WTC11 (cell line): ENCODE results near the gene GSTT2. TPM values are rescaled to one million over a fixed set of nuclear protein-coding genes. Genes with fewer than 3 reads are reported as not detected.

Experiments
- ATAC-seq: fragments of 200-7000 bp; cut with Tn5 transposase; 2 replicates; pipeline ENCODE4 v1.10.0; 2021; ENCODE audit warnings: mild to moderate bottlenecking, moderate library complexity
- CTCF ChIA-PET: fragments of 300-600 bp; sonication (Branson Sonifier 250); formaldehyde crosslinking; loops from one replicate; lab custom pipeline; 2021; ENCODE audit warnings: antibody characterized with exemption; lab: Charles Lee
- POLR2A ChIA-PET: fragments of 350-600 bp; sonication (Branson Sonifier 250); formaldehyde crosslinking; loops from one replicate; lab custom pipeline; 2021; ENCODE audit warnings: antibody characterized with exemption; lab: Charles Lee
- DNase-seq: peaks from one replicate; pipeline ENCODE4 v3.0.0; 2021; ENCODE audit warnings: low spot score
- H3K27ac Mint-ChIP-seq: 2 replicates; pipeline ENCODE4 v1.8.0; 2021; ENCODE audit warnings: mixed read lengths
- H3K27me3 Mint-ChIP-seq: 2 replicates; pipeline ENCODE4 v1.8.0; 2021; ENCODE audit warnings: low read depth, mild to moderate bottlenecking, moderate library complexity, mixed read lengths
- H3K36me3 Mint-ChIP-seq: 2 replicates; pipeline ENCODE4 v1.8.0; 2021; ENCODE audit warnings: mixed read lengths
- H3K4me1 Mint-ChIP-seq: 2 replicates; pipeline ENCODE4 v1.8.0; 2022; ENCODE audit warnings: mixed read lengths
- H3K4me3 Mint-ChIP-seq: 2 replicates; pipeline ENCODE4 v1.8.0; 2021; ENCODE audit warnings: mild to moderate bottlenecking, moderate library complexity, mixed read lengths
- H3K9me3 Mint-ChIP-seq: 2 replicates; pipeline ENCODE4 v1.8.0; 2021; ENCODE audit warnings: mixed read lengths
- ELF4 ChIP-seq: sonication (generic); formaldehyde crosslinking; IDR thresholded peaks from 2 replicates; pipeline ENCODE4 v1.8.1; 2022; ENCODE audit warnings: low read depth, mild to moderate bottlenecking, moderate library complexity, missing genetic modification reagents
- FOXJ3 ChIP-seq: sonication (generic); formaldehyde crosslinking; IDR thresholded peaks from 2 replicates; pipeline ENCODE4 v1.9.0; 2021; ENCODE audit warnings: missing genetic modification reagents, mild to moderate bottlenecking, borderline replicate concordance
- HMGA2 ChIP-seq: fragments of 250-450 bp; sonication (Bioruptor Pico); IDR thresholded peaks from 2 replicates; pipeline ENCODE4 v1.4.0; 2021; ENCODE audit warnings: mild to moderate bottlenecking, moderate library complexity
- NFE2L1 ChIP-seq: sonication (generic); formaldehyde crosslinking; IDR thresholded peaks from 2 replicates; pipeline ENCODE4 v1.8.1; 2023; ENCODE audit warnings: missing genetic modification reagents
- OVOL2 ChIP-seq: fragments of 250-450 bp; sonication (Bioruptor Pico); IDR thresholded peaks from 2 replicates; pipeline ENCODE4 v1.9.0; 2021; ENCODE audit warnings: mild to moderate bottlenecking, borderline replicate concordance
- PRRX2 ChIP-seq: fragments of 250-450 bp; sonication (Bioruptor Pico); IDR thresholded peaks from 2 replicates; pipeline ENCODE4 v1.8.0; 2021; ENCODE audit warnings: mild to moderate bottlenecking
- TEAD4 ChIP-seq: sonication (generic); formaldehyde crosslinking; IDR thresholded peaks from 2 replicates; pipeline ENCODE4 v1.8.0; 2022; ENCODE audit warnings: mild to moderate bottlenecking, missing genetic modification reagents
- ZBTB21 ChIP-seq: sonication (generic); formaldehyde crosslinking; IDR thresholded peaks from 2 replicates; pipeline ENCODE4 v1.8.1; 2023; ENCODE audit warnings: mild to moderate bottlenecking, missing genetic modification reagents, borderline replicate concordance
- ZNF138 ChIP-seq: sonication (generic); formaldehyde crosslinking; conservative IDR thresholded peaks from 2 replicates; pipeline ENCODE4 v1.8.1; 2022; ENCODE audit warnings: mild to moderate bottlenecking, moderate library complexity, missing genetic modification reagents
- ZNF423 ChIP-seq: fragments of 250-450 bp; sonication (Bioruptor Pico); IDR thresholded peaks from 2 replicates; pipeline ENCODE4 v2.1.2; 2022; ENCODE audit warnings: mild to moderate bottlenecking, moderate library complexity
- ZNF671 ChIP-seq: fragments of 250-450 bp; sonication (Bioruptor Pico); IDR thresholded peaks from 2 replicates; pipeline ENCODE4 v1.8.0; 2021; ENCODE audit warnings: mild to moderate bottlenecking
- total RNA-seq: library from RNA; stranded (reverse); gene quantifications from 3 replicates; pipeline ENCODE4 v1.2.3, GENCODE V29; 2021
- TF ChIP-seq, protein P1 (sequence below): sonication (generic); formaldehyde crosslinking; IDR thresholded peaks from 2 replicates; pipeline ENCODE4 v1.8.0; 2022; ENCODE audit warnings: mild to moderate bottlenecking, missing genetic modification reagents
- TF ChIP-seq, protein P2 (sequence below): fragments of 250-450 bp; sonication (Bioruptor Pico); IDR thresholded peaks from 2 replicates; pipeline ENCODE4 v1.9.0; 2021; ENCODE audit warnings: mild to moderate bottlenecking
- TF ChIP-seq, protein P3 (sequence below): sonication (generic); formaldehyde crosslinking; IDR thresholded peaks from 2 replicates; pipeline ENCODE4 v1.8.0; 2023; ENCODE audit warnings: missing genetic modification reagents, mild to moderate bottlenecking, borderline replicate concordance
- TF ChIP-seq, protein P4 (sequence below): sonication (generic); formaldehyde crosslinking; IDR thresholded peaks from 2 replicates; pipeline ENCODE4 v1.8.0; 2022; ENCODE audit warnings: mild to moderate bottlenecking, missing genetic modification reagents
- TF ChIP-seq, protein P5 (sequence below): sonication (generic); formaldehyde crosslinking; IDR thresholded peaks from 2 replicates; pipeline ENCODE4 v1.8.1; 2022; ENCODE audit warnings: mild to moderate bottlenecking, missing genetic modification reagents, moderate library complexity, borderline replicate concordance
- TF ChIP-seq, protein P6 (sequence below): sonication (generic); formaldehyde crosslinking; IDR thresholded peaks from 2 replicates; pipeline ENCODE4 v1.8.1; 2022; ENCODE audit warnings: low read depth, missing genetic modification reagents, borderline replicate concordance
- TF ChIP-seq, protein P7 (sequence below): fragments of 250-450 bp; sonication (Bioruptor Pico); IDR thresholded peaks from 2 replicates; pipeline ENCODE4 v1.9.0; 2021; ENCODE audit warnings: mild to moderate bottlenecking

GSTT2 gene
- total RNA-seq, 1 experiment from 2014 or later = 0.50 TPM

DNA sequence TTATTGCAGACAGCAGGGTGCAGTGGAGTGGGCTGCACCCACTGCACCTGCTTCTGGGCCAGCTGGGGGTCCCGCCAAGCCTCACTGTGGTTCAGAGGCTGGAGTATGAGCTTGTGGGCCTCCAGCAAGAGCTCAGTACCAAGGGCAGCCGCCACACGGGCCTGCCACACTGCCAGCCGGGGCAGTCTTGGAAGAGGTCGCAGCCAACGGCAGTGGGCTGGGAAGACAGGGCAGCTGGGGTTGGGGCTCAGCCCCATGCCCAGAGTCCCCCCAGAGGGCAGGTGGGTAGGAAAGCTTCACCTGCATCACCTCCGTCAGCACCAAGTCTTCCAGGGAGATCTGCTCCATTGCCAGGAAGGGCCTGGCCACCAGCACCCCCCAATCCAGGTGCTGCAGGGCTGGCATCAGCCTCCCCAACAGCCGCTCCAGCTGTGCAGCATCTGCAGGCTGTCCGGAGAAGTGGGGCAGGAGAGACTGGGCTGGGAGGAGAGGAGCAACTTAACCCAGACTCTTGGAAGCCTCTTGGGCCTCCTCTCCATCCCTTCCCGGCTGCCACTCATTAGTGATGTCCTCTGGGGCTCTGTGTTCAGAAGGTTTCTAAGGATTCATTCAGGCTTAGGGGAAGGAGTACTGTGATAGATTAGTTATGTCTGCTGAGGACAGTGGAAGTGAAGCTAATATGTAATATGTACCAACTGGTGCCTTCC is 26.4 kb downstream of the GSTT2 start (continued):
- TF ChIP-seq, protein P1, sequence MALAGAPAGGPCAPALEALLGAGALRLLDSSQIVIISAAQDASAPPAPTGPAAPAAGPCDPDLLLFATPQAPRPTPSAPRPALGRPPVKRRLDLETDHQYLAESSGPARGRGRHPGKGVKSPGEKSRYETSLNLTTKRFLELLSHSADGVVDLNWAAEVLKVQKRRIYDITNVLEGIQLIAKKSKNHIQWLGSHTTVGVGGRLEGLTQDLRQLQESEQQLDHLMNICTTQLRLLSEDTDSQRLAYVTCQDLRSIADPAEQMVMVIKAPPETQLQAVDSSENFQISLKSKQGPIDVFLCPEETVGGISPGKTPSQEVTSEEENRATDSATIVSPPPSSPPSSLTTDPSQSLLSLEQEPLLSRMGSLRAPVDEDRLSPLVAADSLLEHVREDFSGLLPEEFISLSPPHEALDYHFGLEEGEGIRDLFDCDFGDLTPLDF (CRISPR knock-in tag) = no peak

DNA sequence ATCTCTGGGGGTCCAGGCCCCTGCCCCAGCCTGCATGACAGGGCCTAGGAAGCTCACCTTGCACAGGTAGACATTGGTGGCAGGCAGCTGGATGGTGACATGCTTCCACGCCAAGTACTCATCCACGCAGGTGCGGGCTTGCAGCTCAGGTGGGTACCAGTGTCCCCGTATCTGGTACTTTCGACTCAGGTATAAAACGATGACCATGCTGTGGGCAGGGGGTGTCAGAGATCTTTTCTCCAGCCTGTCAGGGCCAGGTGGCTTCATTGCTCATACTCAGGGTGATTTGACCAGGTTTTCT is 26.9 kb downstream of the GSTT2 start:
- H3K27ac Mint-ChIP-seq = no peak overlapping the region
- DNase-seq (no peak), ATAC-seq (no peak)
- H3K4me3 Mint-ChIP-seq = no peak overlapping the region
- H3K4me1 Mint-ChIP-seq = no peaks in the 10 kb centered on the region; the same call in 1 of the 2 replicates
- ChIA-PET POLR2A (interaction anchor here (0.6 kb wide), 1 partner anchor 13 kb away, joined by 5 read pairs; no protein-coding TSS in a partner anchor), CTCF (no interaction called here)
- TF ChIP-seq FOXJ3 (CRISPR knock-in tag) (no peak), PRRX2 (no peak), NFE2L1 (CRISPR knock-in tag) (no peak), ZNF423 (CRISPR knock-in tag) (no peak)
- TF ChIP-seq, protein P2, sequence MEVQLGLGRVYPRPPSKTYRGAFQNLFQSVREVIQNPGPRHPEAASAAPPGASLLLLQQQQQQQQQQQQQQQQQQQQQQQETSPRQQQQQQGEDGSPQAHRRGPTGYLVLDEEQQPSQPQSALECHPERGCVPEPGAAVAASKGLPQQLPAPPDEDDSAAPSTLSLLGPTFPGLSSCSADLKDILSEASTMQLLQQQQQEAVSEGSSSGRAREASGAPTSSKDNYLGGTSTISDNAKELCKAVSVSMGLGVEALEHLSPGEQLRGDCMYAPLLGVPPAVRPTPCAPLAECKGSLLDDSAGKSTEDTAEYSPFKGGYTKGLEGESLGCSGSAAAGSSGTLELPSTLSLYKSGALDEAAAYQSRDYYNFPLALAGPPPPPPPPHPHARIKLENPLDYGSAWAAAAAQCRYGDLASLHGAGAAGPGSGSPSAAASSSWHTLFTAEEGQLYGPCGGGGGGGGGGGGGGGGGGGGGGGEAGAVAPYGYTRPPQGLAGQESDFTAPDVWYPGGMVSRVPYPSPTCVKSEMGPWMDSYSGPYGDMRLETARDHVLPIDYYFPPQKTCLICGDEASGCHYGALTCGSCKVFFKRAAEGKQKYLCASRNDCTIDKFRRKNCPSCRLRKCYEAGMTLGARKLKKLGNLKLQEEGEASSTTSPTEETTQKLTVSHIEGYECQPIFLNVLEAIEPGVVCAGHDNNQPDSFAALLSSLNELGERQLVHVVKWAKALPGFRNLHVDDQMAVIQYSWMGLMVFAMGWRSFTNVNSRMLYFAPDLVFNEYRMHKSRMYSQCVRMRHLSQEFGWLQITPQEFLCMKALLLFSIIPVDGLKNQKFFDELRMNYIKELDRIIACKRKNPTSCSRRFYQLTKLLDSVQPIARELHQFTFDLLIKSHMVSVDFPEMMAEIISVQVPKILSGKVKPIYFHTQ (CRISPR knock-in tag) = no peak
- no peaks in the 10 kb centered on the region for H3K36me3 Mint-ChIP-seq
- H3K9me3 Mint-ChIP-seq = peaks cover 5% of the 10 kb centered on the region
- H3K27me3 Mint-ChIP-seq = peaks cover 18% of the 10 kb centered on the region

DNA sequence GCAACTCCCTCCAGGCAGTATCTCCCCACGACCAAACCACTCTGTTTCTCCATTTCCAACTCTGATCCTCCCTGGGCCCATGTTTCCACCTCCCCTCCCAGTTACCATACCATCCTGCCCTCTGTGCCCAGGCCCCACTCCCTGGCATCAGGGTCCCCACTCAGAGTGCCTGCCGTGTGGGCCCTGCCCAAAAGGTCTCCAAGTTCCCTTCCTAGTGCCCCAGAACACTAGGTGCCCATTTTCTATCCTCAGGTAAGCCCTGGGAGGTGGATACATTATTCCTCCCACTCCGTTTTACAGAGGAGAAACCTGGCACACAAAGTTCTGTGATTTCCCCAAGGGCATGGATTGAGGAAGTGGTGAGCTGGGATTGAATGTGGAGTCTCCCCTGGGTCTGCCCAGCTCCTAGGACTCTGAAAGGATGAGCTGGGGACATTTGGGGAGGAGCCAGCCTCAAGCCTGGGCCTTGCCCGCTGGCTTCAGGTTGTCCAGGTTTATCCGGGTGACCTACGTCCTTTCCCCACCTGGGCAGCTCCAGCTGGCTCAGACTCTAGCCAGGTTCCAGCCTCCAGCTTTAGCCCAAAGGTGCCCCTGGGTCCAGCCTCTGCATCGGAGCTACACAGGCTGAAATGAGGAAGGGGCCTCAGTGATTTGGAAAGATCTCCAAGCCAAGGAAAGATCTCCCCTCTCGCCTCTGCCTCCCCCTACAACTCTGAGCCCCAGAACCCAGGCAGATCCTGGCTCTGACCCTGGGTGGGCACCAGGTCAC is 27.5 kb downstream of the GSTT2 start:
- ATAC-seq = no peak
- no peaks in the 10 kb centered on the region for H3K36me3 Mint-ChIP-seq
- H3K27ac Mint-ChIP-seq = no peak overlapping the region
- no peak overlapping the region for H3K4me3 Mint-ChIP-seq
- ChIA-PET POLR2A (no interaction called here), CTCF (interaction anchor here (2.1 kb wide), 1 partner anchor 149 kb away, joined by 6 read pairs; no protein-coding TSS in a partner anchor)
- peaks cover 2% of the 10 kb centered on the region for H3K4me1 Mint-ChIP-seq
- H3K27me3 Mint-ChIP-seq = peaks cover 18% of the 10 kb centered on the region
- no peak for DNase-seq
- peaks cover 5% of the 10 kb centered on the region for H3K9me3 Mint-ChIP-seq
- no peak for TF ChIP-seq ZNF671
- TF ChIP-seq, protein P3, sequence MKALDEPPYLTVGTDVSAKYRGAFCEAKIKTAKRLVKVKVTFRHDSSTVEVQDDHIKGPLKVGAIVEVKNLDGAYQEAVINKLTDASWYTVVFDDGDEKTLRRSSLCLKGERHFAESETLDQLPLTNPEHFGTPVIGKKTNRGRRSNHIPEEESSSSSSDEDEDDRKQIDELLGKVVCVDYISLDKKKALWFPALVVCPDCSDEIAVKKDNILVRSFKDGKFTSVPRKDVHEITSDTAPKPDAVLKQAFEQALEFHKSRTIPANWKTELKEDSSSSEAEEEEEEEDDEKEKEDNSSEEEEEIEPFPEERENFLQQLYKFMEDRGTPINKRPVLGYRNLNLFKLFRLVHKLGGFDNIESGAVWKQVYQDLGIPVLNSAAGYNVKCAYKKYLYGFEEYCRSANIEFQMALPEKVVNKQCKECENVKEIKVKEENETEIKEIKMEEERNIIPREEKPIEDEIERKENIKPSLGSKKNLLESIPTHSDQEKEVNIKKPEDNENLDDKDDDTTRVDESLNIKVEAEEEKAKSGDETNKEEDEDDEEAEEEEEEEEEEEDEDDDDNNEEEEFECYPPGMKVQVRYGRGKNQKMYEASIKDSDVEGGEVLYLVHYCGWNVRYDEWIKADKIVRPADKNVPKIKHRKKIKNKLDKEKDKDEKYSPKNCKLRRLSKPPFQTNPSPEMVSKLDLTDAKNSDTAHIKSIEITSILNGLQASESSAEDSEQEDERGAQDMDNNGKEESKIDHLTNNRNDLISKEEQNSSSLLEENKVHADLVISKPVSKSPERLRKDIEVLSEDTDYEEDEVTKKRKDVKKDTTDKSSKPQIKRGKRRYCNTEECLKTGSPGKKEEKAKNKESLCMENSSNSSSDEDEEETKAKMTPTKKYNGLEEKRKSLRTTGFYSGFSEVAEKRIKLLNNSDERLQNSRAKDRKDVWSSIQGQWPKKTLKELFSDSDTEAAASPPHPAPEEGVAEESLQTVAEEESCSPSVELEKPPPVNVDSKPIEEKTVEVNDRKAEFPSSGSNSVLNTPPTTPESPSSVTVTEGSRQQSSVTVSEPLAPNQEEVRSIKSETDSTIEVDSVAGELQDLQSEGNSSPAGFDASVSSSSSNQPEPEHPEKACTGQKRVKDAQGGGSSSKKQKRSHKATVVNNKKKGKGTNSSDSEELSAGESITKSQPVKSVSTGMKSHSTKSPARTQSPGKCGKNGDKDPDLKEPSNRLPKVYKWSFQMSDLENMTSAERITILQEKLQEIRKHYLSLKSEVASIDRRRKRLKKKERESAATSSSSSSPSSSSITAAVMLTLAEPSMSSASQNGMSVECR = no peak
- TF ChIP-seq, protein P4, sequence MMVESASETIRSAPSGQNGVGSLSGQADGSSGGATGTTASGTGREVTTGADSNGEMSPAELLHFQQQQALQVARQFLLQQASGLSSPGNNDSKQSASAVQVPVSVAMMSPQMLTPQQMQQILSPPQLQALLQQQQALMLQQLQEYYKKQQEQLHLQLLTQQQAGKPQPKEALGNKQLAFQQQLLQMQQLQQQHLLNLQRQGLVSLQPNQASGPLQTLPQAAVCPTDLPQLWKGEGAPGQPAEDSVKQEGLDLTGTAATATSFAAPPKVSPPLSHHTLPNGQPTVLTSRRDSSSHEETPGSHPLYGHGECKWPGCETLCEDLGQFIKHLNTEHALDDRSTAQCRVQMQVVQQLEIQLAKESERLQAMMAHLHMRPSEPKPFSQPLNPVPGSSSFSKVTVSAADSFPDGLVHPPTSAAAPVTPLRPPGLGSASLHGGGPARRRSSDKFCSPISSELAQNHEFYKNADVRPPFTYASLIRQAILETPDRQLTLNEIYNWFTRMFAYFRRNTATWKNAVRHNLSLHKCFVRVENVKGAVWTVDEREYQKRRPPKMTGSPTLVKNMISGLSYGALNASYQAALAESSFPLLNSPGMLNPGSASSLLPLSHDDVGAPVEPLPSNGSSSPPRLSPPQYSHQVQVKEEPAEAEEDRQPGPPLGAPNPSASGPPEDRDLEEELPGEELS = no peak
- no peak for TF ChIP-seq ELF4 (CRISPR knock-in tag)
- TF ChIP-seq, protein P5, sequence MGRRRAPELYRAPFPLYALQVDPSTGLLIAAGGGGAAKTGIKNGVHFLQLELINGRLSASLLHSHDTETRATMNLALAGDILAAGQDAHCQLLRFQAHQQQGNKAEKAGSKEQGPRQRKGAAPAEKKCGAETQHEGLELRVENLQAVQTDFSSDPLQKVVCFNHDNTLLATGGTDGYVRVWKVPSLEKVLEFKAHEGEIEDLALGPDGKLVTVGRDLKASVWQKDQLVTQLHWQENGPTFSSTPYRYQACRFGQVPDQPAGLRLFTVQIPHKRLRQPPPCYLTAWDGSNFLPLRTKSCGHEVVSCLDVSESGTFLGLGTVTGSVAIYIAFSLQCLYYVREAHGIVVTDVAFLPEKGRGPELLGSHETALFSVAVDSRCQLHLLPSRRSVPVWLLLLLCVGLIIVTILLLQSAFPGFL (CRISPR knock-in tag) = no peak
- no peak for TF ChIP-seq HMGA2 (CRISPR knock-in tag)
- TF ChIP-seq, protein P6, sequence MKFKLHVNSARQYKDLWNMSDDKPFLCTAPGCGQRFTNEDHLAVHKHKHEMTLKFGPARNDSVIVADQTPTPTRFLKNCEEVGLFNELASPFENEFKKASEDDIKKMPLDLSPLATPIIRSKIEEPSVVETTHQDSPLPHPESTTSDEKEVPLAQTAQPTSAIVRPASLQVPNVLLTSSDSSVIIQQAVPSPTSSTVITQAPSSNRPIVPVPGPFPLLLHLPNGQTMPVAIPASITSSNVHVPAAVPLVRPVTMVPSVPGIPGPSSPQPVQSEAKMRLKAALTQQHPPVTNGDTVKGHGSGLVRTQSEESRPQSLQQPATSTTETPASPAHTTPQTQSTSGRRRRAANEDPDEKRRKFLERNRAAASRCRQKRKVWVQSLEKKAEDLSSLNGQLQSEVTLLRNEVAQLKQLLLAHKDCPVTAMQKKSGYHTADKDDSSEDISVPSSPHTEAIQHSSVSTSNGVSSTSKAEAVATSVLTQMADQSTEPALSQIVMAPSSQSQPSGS = no peak
- TF ChIP-seq TEAD4 (CRISPR knock-in tag) = no peak
- no peak for TF ChIP-seq OVOL2 (CRISPR knock-in tag)
- no peak for TF ChIP-seq ZNF138 (CRISPR knock-in tag)
- no peak for TF ChIP-seq ZBTB21 (CRISPR knock-in tag)
- TF ChIP-seq, protein P7, sequence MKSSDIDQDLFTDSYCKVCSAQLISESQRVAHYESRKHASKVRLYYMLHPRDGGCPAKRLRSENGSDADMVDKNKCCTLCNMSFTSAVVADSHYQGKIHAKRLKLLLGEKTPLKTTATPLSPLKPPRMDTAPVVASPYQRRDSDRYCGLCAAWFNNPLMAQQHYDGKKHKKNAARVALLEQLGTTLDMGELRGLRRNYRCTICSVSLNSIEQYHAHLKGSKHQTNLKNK (CRISPR knock-in tag) = no peak
